SKM-1 treated with dmso at 0.1 percent for 144 hours (cell line): ENCODE results near the gene NAV2.
"Not testable (repeated sequence)": the region's sequence is repeated elsewhere in the genome, so short reads cannot be mapped to it uniquely, and the experiment has no call there.

Experiments used
- DNase-seq: peaks from one replicate; lab custom pipeline; 2025; ENCODE audit not compliant: unreplicated experiment; lab: John Stamatoyannopoulos, UW

The NAV2 gene

DNA sequence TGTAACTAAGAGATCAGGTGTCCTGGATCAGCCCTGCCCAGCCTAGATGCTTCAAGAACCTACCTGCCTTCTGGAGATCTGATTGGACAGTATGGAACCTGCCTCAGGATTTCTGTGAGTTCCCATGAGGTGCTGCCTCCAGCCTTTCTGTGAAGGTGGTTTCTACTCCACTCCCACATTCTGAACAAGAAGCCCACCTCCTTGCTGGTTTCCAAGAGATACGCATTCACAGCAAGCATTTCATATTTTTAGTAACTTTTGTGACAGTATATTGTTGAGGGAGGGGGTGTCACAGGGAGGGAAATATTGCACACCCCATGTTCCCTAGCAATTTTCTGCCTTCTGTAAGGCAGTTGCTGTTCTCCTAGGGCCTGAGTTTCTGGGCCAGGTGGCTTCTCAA, 204.4 kb downstream of the NAV2 start:
- DNase-seq, result no peak

DNA sequence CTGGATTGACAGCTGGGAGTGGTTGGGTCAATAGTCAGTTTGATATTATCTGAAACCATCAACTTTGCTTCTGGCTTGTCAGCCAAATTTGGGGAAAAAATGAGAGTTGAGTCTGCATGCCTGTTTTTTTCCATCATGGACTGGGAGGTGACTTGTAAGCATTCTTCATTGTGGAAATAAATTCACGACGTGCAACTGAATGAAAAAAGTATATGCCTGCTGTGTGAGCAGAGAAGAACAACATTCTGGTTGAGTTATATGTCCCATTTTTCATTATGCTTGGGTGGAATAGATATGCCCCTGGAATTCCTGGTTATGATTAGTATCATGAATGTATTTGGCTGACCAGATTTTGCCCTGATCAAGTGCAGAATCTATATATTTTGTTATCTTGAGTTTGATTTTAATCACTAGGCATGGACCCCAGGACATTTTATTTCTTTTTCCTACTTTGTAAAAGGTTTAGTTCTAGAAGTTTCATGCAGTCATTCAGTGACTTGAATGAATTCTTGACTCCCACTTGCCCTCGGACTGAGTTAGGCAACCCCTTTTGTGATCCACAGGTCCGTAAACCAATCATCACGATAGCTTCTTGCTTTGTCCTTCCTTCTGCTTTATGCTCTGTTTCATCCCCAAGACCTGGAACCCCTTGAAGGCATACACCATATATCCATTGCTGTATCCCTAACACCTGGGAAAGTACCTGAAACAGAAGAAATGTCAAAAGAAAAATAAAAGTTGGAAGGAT, 205.8 kb downstream of the NAV2 start:
- no peak for DNase-seq

DNA sequence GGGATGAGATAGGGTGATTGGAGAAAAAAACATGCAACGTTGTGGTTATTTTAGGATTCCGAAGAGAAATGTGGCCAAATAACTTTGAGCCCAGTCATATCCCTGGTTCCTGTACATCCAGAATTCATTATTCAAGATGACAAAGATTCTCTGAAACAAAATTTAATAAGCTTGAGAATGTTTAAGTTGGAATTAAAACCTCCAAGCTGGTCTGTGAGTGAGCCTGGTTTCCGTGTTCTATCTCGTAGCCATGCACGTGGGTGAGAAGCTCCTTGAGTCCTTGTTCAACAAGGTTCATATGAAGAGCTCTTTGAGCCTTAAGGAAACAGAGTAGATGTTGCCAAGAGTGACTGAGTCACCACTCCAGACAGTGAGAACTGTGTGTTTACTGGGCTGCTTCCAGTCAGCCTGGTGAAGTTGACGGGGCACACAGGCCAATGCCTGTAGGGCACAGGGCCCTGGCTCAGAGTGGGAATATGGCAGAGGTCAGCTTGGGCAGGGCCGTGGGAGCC, 206.5 kb downstream of the NAV2 start:
- DNase-seq, result no peak

DNA sequence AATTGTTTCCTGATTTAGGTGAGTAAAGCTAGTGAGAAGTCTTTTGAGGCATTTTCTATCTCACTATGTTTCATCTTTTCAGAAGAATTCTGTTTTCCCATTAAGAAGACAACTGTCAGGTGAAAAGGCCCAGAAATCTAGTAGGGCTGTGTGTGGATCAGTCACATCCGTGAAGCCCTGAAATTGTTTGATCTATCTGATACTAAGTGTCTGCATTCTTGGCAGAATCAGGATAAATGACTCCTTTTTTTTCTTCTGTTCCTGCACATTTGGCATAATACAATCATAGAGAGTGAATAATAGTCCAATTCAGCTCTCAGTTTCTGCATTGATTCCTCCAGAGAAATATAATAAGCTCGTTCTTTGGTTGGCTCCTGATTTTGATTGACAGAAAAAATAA, 208.3 kb downstream of the NAV2 start:
- DNase-seq, result no peak

DNA sequence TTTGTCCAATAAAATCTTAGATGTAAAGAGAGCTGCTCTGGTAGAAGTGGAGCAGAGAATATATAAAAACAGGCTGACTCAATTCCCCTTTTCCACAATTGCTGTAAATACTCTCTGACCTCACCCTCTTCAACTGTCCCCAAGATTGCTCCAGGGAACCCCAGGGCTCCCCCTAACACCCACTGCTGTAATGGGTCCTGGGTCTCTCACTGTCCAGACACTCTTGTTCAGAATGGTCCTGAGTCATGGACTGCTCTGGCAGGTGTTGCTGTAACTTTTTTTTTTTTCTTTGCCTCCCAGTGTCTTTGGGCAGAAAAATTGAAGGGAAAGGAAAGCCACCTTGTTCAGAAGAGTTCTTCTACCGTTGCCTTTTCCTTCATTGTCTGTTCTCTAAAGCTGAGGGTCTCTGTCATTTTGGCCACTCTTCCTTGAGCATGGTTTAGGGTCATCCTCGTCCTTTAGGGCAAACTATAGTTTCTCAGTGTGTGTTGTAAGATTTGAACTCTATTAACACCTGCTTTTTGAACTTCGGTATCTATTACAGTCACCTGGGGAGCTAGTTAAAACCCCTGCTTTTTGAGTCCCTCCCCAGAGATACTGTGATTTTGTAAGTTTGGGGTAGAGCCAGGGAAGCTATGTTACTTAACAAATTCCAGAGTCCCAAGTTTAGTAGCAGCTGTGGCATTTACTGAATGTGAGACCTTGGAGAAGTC, 209.5 kb downstream of the NAV2 start:
- no peak for DNase-seq

DNA sequence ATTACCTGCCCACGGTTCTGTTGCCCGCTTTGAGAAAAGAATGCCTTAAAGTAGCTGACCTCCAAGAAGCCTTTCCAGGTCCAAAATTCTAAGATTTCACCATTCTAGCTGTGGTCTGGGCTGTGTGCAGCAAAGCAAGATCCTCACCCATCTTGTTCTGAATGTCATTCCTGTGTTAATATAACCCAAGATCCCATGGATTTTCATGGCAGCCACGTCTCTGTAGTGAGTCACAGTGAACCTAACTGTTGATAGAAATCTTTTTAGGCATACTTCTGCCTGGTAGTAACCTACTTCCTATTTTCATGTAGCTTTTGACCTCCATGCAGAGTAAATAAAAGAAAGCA, 210.0 kb downstream of the NAV2 start:
- no peak for DNase-seq

DNA sequence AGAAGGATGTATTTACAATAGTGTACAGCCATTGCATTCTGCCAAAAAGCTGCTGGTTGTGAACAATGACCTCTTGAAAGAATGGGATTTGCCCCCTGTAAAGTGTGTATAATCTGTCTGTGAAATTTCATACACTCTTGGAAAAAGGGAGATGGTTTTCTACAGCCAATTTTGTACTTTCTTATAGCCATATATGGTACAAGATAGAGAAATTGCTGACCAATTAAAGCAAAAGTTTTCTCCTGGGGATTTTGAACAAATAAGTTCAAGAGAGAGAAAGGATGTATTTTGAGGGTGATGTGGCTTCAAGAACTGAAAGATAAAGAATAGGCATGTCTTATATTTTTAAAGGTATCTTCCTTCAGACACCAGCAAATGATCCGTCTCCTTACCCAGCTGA, 211.0 kb downstream of the NAV2 start:
- DNase-seq, result no peak

DNA sequence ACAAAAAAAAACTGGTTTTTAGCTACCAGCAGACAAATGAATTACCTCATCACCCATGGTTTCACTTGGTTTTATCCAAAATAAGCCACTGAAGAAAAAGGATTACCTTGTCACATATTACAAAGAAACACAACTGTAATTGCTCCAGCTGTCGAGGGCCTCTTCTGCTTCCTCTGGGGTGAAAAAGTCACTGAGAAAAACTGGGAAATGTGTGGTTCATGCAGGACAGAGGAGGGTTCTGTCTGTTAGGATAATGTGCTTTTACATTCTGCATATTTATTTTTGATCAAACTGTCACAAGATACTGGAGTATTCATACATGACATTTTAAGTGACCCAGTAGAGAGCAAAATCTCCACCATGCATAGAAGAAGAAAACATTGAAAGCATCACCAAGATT, 211.7 kb downstream of the NAV2 start:
- no peak for DNase-seq

DNA sequence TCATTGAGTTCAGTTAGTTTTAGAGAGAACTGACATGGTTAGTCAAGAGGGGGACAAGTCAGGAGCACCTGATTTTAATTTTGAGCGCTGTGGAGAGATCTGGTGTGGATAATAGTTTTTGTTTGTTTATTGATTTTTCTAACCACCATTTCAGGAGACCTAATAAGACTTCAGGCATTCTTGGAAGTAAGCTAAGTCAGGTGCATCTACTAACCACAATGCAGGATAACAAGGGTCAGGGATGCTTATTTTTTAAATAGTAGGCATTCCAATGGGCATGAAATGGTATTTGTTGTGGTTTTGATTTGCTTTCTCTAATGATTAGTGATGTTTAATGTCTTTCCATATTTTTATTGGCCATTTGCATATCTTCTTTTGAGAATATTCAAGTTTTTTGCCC, 212.1 kb downstream of the NAV2 start:
- no peak for DNase-seq

DNA sequence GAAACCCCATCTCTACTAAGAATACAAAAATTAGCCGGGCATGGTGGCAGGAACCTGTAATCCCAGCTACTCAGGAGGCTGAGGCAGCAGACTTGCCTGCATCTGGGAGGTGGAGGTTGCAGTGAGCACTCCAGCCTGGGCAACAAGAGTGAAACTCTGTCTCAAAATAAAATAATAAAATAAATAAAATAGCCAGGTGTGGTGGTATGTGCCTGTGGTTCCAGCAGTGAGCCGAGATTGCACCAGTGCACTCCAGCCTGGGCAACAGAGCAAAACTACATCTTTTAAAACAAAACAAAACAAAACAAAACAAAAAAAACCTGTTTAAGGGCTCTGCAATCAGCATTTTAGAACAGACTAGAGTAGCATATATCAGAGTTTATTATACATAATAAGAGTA, 214.8 kb downstream of the NAV2 start:
- not testable (repeated sequence) for DNase-seq

DNA sequence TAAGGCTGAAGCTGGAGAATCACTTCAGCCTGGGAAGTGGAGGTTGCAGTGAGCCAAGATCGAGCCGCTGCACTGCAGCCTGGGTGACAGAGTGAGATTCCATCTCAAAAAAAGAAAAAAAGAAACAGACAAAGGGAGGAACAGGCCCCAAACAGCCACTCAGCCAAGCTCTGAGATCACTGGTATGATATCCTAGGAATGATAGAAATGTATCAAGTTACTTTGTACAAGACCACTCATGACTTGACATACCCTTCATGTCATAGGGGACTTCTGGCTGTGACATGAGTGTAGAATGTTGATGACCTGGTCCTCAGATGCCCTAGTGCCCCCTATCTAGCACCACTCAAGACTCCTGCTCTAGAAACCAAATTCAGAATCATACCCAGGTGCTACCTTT, 216.5 kb downstream of the NAV2 start:
- no peak for DNase-seq

DNA sequence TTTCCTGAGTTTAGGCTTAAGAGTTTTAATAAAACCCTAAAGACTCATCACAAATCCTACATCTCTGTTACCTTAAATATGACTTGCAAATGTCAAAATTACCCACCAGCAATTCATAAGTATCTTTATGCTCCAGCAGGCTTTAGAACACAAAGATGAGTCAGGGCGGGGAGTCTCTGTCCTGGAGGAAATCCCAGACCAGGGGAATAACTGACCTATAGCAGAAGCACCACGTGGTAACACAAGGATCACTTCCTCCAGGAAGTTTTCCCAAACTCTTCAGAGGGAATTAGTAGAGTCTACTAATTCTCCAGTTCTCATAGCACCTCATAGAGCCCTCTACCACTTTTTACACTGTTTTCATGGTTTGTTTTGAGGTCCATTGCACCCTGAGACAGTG, 217.0 kb downstream of the NAV2 start:
- no peak for DNase-seq

DNA sequence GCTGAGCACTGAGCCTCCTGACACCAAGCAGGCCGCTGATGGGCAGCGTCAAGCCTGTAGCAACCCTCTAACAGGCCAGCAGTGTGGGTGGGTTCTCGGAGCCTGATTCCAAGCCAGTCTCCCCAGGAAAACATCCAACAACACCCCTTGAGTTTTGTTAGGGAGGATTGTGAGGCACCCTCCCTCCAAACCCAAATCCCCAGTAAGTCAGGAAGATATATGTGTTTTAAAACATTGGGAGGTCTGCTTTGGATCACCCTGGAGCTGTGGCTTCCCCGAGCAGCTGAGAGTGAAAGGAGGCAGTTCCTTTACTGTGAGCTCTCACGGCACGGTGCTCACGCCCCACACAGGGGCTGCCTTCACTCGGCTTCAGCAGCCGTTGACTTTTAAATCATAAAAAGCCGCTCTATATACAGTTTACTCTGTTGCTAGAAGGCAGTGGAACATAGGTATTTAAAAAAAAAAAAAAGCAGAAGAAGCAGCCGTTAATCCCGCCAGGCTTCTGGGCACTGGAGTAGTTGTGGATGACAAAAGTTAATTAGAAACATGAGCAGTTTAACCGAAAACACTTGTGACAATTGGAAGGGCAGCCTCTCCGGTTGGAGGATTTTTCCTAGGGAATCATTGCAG, 218.6 kb downstream of the NAV2 start:
- no peak for DNase-seq

DNA sequence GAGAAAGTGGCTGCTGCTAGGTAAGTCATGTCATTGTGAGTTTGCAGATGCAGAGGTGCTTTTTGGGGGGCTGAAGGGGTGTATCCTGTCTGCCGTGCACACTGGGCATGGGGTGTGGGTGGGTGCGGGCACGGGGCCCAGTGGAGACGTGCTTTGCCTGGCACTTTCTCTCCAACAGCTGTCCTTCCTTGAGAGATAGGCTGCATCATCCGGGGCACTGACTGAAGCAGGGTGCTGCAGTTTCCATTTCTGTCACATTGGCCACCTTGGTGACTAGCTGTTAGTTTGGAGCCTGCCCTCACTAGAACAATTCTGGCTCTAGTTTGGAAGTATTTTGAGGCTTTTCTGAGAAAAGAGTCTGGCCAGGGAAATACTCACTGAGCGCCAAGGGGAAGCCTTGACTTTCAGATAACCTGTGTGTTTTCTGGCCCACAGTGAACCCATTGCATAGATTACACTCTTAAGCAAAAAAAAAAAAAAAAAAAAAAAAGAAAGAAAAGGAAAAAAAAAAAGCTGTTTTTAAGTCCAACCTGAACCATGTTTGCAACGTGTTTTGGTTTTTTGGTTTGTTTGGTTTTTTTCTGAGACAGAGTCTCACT, 219.2 kb downstream of the NAV2 start:
- no peak for DNase-seq

DNA sequence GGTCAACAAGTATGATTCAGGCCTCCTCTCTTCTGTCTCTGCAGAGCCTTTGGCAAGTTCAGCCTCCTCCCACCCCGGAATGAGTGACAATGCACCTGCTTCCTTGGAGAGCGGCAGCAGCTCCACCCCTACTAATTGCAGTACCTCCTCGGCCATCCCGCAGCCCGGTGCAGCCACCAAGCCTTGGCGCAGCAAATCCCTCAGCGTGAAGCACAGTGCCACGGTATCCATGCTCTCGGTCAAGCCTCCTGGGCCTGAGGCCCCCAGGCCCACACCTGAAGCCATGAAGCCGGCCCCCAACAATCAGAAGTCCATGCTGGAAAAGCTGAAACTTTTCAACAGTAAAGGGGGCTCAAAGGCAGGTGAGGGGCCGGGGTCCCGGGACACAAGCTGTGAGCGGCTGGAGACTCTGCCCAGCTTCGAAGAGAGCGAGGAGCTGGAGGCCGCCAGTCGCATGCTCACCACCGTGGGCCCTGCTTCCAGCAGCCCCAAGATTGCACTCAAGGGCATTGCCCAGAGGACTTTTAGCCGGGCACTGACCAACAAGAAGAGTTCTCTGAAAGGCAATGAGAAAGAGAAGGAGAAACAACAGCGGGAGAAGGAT, 220.6 kb downstream of the NAV2 start:
- no peak for DNase-seq

DNA sequence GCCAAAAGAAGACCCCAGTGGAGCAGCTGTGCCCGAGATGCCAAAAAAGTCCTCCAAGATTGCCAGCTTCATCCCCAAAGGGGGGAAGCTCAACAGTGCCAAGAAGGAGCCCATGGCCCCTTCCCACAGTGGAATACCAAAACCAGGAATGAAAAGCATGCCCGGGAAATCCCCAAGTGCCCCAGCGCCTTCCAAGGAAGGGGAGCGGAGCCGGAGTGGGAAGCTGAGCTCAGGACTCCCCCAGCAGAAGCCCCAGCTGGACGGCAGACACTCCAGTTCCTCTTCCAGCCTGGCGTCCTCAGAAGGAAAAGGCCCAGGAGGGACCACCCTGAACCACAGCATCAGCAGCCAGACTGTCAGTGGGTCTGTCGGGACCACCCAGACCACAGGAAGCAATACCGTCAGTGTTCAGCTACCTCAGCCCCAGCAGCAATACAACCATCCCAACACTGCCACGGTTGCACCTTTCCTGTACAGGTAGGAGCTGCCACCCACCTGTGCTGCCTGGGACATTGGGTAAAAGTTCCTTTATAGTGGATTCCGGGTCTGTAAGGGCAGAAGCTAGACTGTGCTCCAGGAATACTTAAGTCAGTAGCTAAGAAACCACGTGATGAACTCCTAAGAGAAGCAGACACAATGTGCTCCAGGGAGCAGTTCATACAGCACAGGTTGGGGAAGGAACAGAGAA, 221.3 kb downstream of the NAV2 start:
- DNase-seq, result no peak

DNA sequence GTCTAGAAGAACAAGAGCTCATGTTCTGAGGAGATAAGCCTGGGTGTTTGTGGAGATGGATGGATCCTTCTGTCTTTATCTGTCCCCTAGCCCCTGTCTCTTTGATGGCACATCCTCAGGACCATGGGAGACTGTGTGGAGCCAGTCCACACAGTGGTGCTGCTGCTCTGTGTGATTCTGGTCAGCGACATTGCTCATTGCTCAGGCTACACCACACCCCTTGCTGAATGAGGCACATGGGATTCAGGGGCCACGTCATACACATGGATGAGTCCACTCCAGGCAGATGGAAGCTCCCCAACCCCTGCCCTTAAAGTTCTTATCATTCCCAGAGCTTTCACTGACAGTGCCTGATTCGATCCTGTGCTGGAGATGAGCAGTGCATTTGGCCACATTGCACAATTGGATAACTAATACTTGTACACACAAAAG, 222.2 kb downstream of the NAV2 start:
- DNase-seq, result no peak

DNA sequence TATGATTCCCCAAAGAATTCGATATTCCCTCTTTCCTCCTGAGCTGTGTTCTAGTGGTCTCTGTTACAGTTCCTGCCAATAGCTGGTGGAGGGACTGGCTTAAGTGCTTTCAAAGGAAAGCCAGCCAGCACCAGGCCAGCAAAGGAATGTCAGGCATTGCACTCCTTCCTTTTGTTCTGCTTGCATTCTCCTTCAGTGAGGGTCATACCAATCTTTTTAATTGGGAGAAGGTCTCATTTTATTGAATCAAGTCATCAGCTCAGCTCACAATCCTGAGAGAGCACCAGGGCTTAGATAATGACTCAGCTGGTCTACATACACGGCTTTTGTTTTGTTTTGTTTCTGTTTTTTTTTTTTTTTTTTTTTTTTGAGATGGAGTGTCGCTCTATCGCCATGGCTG, 222.9 kb downstream of the NAV2 start:
- DNase-seq, result no peak

DNA sequence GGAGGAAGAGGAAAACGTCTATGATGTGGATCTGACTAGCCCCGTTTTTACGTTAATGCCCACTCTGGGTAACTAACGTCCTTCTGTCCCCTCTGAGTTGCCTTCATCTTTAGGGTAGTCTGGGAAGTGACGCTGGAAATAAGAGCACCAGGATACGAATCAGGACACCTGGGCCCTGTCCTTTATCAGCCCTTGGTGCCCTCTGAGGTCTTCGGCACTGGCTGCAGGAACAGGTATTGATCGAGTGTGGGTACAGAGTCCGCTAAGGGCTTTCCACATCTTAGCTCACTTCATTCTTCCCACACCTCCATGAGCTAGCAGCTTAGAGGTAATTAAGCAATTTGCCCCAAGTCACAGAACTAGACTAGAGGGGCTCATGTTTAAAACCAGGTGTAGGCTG, 223.8 kb downstream of the NAV2 start:
- no peak for DNase-seq

DNA sequence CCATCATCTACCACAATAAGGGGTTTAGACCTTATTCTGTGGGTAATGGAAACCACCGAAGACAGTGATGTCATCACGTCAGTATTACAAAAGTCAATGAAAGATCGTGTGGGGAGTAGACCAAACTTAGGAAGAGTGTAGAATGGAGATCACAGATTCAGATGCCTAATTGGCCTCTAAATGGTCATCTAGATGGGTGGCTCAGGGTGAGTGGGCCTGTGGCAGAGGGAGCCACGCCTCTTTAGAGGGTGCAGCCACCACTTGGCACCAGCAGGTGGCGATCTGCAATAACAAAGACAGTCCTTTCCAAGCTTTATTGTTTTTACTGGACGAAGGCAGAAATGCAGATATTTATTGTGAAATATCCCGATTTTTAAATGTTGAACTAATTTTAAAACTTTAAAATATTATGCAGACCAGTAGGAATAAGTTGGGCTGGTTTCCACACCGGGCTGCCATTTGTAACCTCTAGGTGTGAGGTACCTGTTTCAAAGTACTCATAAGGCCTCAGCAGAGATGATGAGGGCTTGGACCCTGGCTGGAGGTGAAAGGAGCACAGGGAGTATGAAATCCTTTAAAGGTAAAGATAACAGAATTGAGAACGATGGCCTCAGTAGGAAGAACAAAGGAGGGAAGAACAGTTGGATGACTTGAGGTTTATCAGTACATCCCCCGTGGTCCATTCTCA, 225.7 kb downstream of the NAV2 start:
- peak; percentile 36 for DNase-seq
